Stimulated activated CD4-positive, alpha-beta T cell treated with anti-CD3 and anti-CD28 coated beads, Interleukin-12 subunit alpha, Interleukin-12 subunit beta, amount 100 ng/mL, for 24 hours (primary cell): Measurements from ENCODE around the gene ZBTB16.

Experiments used
- DNase-seq, 2 experiments: peaks; one replicate each; pipeline ENCODE4 v3.0.0-alpha.2; 2020; ENCODE audit warnings: low read depth in 2 of 2

ZBTB16 gene, protein sequence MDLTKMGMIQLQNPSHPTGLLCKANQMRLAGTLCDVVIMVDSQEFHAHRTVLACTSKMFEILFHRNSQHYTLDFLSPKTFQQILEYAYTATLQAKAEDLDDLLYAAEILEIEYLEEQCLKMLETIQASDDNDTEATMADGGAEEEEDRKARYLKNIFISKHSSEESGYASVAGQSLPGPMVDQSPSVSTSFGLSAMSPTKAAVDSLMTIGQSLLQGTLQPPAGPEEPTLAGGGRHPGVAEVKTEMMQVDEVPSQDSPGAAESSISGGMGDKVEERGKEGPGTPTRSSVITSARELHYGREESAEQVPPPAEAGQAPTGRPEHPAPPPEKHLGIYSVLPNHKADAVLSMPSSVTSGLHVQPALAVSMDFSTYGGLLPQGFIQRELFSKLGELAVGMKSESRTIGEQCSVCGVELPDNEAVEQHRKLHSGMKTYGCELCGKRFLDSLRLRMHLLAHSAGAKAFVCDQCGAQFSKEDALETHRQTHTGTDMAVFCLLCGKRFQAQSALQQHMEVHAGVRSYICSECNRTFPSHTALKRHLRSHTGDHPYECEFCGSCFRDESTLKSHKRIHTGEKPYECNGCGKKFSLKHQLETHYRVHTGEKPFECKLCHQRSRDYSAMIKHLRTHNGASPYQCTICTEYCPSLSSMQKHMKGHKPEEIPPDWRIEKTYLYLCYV

DNA sequence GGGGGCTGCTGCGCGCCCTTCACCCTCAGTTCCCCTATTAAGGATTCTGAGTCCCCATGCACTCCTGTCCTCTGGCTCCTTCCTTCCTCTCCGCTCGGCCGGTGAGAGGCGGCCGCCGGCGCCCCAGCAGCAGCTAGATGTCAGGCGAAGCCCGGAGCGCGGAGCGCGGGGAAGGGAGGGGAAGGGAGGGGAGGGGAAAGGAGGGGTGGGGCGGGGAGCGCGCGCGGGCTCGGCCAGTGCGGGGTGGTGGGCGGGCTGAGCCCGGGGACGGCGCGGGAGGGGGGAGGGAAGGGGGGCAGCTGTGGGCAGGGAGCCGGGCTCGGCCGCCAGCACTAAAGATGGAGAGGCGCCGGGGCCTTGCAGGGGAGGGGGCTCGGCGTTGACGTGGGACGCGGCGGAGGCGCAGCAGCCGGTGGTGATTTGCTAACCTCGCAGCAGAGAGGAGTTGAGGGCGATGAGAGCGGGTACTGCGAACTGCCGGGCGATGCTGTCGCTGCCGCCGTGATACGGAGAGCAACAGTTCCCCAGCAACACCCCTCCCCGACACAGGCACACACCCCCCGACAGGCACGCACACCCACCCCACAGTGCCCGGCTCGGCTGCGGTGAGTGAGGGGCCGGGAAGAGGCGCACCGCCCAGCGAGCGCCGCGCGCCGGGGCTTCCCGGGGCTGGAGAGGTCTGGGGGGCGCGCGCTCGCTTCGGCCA lies at the start of gene ZBTB16:
Gene ZBTB16, plus strand, starts transcription at position 434 of the 706 bp plus-strand sequence. CDS start 3,590 bp downstream, outside the sequence.
- peak in 1 of 2 experiments; percentile 22 for DNase-seq

DNA sequence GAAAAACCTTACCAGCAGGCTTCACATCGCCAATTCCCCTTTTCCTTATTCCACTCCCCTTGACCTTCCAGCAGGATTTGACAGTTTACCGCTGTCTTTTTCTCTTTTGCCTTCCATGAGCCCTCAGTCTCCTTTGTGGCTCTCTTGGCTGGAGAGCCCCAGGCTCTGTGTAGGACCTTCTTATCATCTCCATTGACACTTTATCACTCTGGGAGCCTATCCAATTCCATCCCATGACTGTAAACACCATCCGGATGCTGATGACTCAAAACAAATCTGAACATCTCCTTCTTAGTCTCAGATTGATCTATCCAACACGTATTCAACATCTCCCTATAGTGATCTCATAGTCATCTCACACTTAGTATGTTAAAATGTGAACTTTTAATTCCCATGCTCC lies 48.6 kb upstream of the ZBTB16 start:
- DNase-seq, result no peak

DNA sequence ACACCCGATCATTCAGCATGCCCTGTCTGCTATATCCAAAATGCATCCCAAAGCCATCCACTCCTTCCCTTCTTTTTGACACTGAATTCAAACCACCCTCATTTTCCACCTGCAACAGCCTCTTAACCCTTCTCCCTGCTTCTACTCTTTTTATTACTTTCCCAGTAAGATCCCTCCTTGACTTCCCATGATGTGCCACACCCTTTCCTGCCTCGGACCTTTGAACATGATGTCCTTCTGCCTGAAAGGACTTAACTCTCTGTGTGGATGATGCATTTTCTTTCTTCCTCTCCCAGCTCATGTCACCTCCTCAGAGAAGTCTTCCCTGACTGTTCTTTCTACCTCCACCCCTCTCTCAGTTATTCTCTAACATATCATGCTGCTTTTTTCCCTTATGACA lies 48.1 kb upstream of the ZBTB16 start:
- DNase-seq, result no peak

DNA sequence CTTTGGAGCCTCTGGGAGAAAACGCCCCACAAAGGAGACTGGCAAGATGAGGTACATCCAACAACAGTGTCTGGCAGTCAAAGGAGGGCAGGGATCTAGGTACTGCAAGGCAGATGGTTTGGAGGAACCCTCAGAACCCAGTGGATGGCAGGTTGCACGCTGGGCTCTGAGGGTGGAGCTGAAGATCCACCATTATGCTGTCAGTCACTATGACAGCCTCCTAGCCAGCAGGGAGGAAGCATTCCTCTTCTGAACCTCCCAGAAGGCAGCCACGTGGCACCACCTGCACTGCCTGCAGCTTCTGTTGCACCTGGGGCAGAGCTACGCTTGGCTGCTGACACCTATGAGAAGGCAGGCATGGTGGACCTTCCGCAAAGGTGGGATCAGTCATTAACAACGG lies 44.4 kb upstream of the ZBTB16 start:
- no peak for DNase-seq

DNA sequence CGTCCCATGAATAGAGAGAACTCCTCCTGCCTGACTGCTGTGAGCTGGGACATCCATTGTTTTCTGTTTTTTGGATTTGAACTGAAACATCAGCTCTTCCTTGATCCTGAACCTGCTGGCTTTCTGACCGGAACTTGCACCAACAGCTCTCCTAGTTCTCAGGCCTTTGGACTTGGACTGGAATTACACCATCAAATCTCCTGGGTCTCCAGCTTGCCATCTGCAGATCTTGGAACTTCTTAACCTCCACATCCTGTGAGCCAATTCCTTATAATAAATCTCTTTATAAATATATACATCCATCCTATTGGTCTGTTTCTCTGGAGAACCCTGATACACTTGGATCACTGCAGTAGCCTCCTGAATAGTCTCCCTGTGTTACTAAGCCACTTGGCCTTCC lies 42.5 kb upstream of the ZBTB16 start:
- no peak for DNase-seq

DNA sequence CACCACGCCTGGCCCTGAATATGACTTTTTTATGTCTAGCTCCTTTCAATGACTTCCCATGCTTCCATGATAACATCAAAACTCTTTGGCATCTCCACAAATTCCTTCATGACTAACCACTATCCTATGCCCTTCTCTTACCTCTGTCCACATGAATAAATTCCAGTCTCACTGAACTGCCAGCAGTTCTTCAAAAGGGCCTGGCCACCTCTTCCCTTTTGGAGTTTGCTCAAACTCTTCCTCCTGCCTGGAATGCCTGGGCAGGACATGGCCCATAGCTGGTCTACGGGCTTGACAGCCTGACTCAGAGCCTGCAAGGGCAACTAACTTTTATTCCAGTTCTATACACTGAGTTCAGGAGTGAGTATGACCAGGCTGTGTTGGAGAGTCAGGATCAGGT lies 41.8 kb upstream of the ZBTB16 start:
- DNase-seq, result no peak

DNA sequence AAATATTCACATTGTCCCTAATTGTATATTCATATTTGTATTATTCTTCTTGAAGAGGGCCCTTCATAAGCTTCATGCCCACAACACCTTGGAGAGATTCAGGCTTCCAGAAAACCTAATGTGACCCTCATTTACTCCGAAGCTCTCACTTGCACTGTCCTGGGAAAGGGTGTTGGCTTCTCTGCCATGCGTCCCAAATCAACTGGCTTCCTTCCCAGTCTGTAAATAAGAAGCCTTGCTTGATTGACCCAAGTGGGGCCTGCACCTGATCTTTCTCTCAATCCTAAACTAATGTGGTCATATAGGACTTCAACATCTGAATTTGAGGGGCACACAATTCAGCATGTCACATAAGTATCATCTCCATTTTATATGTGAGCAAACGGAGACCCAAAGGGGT lies 40.5 kb upstream of the ZBTB16 start:
- no peak for DNase-seq

DNA sequence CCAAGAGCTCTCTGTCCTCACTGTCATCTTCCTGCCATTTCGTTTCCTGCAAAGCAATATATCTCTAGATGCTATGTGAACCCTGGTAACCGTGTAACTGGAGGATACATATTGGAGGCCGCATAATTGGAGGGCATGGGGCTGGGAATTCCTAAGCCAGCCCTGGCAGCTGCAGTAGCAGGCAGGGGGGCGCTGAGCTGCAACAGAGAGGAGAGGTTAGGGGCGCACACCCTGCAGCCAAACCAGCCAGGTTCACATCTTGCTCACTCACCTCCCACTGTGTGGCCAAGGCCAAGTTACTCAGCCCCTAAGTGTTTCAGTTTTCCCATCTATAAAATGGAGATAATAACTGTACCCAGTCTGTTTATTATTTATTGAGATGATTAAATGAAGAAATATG lies 39.9 kb upstream of the ZBTB16 start:
- DNase-seq, result no peak

DNA sequence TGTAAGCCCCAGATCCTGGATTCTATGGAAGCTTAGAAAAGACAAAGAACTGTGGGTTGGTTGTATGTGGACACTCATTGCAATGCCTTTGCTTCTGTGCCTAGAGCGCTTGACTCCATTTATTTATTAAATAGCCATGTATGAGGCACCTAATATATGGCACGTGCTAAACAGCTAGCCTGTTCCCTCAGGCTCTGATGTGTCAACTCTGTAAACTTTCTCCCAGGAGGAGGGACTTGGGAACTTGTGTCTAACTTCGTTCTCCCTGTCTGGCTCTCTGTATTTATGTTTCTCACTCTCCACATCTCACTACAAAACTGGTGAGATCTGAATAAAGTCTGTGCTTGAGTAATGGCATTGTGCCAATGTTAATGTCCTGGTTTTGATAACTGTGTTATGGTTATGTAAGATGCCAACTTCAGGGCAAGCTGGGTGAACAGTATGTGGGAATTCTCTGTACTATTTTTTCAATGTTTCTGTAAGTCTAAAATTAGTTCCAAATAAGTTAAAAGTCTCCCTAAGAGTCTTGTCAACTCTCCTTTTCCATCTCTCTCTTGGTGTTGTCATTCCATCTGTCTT lies 34.1 kb upstream of the ZBTB16 start:
- DNase-seq, result no peak

DNA sequence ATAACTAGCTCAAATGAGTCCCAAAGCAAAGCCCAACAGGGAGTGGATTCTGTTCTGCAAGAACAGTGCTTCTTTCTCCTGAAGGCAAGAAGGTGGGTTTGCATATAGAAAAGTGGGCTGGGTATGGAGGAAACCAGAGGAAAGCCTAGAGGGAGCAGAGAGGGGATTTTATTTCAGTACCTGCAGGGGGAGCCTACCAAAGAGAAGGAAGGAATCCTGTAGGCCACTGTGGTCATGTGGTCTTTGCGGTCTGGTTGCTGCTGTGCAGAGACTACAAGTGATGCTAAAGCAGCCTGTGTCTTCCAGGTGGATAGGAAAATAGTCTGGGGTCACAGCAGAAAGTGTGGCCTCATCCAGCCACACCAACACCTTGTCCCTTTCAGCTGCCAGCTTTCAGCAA lies 33.2 kb upstream of the ZBTB16 start:
- no peak for DNase-seq

DNA sequence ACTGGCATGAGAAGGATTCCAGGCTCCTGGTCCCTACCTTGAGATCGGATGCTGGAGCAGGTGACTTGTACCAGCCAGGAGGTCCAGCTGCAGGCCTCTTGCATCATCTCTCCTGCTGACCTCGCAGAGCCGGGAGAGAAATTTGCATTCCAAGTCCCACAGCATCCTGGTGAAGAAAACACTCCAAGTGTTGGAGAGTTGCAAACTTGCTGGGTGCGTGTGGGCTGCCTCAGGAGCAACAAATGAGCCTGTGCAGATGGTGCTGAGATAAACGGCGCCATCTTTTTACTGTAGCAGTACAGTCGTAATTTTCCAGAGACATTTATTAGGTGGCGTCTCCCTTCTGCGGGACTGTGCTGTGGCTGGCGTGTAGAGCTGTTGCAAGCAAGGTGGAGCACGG lies 32.1 kb upstream of the ZBTB16 start:
- DNase-seq, result no peak

DNA sequence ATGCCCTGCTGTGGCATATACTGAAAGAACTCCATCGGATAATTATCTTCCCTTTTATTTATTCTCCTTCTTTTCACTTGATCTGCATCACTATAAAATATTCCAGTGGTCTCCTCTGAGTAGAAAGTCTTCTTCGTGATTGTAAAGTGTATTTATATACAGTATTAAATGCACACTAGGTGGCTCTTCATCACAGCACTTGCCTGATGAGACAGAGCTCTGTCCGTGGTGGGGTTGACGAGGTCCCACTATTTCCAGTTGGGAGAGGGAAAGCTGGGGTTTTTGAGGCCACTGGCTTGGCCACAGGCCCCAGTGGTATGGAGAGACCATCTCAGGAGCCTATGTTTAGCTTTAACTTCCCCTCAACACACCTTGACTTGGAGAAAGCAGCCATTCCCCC lies 31.6 kb upstream of the ZBTB16 start:
- no peak for DNase-seq

DNA sequence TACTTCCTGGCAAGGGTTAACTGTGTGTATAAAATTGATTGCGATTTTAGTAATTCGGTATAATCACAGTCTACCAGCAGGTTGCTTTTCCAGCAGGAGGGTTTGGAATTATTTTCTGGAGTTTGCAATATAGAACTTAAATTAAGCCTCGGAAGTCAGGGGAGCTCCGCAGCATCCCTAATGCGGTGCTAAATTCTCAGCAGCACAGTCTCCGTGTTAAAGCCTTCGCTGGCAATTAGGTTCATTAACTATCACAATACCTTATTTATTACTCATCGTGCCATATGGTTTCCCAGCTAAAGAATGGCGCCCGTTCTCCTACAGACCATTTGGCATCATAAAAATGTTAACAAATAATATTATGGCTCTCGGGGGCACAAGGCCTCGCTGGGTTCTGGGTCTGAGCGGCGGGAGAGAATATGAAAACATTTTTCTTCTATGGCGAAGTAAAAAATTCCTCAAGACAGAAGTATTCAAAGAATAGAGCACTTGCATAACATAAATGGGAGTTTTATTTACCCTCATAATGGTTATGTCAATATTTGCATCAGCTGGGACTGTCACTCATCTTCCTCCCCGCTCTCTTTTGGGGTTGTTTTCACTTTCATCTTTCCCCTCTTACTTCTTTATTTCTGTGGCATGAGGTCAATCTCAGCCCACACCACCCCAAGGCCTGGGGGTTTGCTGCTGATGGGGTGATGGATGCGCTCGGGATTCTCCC lies 28.1 kb upstream of the ZBTB16 start:
- no peak for DNase-seq

DNA sequence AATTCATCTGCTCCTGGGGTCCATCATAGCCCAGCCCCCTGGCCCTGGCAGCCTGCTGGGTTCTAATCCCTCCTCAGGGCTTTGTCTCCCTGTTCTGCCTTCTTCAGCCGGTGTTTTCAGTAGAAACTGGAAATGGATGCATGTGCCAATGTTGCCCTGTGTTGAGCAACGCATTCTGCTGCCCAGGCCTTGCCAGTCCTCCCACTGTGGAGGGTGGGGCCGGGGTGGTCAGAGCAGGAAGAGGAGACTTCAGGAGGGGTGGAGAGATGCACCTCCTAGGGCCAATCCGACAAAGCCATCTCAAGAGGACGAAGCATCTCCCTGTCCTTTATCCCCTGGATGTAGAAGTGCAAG lies 27.6 kb upstream of the ZBTB16 start:
- DNase-seq, result no peak

DNA sequence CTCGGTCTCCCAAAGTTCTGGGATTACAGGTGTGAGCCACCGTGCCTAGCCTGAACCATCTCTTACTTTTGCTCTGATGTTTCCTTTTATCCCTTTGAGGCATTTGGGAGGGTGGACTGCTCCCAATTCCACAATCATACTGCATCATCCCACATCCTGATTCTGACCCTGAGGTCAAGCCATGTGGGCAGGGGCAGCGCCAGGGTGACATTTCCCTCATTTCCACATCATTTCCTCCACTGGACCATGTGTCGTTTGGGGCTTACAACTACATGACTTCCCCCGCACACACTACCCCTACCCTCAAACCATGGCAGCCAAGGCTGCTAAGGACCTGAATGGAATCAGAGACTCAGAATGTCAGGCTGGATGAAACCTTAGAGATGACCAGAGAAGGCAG lies 26.4 kb upstream of the ZBTB16 start:
- DNase-seq, result no peak

DNA sequence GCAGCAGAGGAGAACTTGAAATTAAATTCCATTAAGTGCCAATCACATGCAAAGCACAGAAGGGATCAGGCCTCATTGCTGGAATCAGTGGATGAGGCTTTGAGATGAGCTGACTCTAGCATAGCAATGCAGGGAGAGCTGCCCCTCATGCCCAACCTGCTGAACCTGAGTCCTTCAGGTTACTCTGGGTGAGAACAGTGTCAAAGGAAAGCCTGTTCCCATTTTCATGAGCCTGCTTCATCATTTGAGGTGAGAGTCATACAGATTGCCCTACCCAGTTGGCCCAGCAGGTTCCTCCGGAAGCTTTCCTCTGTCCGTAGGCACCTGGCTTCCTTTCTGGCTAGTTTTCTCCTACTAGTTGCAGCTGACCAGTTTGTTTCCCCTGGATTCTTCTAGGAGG lies 25.9 kb upstream of the ZBTB16 start:
- DNase-seq, result no peak

DNA sequence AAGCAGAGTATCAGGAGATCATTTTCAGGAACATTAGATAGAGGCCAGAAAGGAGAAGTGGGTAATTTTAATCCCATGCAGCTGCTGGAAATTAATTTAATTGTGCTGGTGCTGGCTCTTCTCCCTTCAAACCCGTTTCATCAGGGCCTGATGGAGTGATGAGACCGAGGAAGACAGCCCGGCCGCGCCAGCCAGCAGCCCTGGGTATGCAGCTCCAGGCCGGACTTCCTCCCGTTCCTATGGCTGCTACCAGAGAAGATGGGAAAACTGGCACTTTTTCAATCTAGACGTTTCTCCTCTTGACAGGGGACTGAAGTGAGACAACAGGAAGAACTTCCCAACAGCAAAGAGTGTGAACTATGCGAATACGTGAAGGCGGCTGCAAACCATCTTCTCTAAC lies 24.6 kb upstream of the ZBTB16 start:
- DNase-seq, result no peak

DNA sequence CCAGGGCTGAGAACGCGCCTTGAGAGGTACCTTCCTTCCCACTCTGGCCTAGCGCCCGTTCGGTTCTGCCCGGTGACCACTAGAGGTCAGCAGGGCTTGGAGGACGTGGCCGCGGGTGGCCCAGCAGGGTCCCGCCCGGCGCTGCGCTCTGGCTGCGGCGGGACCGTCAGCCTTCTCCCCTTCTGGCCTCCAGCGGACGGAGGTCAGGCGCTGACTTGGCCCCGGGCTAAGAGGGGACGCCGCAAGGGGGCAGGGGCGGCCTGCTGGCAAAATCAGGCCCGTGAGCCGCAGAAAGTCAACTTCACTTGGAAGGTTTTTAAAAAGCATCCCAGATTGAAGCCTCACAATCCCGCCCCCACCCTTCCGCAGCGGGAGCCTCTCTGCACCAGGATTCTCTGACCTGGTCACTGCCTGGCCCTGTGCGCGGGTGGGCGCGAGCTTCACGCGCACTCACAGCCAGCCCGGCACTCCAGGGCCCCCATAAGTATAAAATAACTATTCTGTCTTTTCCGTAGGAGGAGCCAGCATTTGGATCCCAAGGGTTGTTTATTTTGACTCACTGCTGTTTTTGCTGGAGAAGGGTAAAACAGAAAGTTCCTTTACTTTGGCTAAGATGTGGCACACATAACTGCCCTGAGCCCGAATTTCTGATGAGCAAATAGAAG lies 23.2 kb upstream of the ZBTB16 start:
- peak in 1 of 2 experiments; percentile 46 for DNase-seq

DNA sequence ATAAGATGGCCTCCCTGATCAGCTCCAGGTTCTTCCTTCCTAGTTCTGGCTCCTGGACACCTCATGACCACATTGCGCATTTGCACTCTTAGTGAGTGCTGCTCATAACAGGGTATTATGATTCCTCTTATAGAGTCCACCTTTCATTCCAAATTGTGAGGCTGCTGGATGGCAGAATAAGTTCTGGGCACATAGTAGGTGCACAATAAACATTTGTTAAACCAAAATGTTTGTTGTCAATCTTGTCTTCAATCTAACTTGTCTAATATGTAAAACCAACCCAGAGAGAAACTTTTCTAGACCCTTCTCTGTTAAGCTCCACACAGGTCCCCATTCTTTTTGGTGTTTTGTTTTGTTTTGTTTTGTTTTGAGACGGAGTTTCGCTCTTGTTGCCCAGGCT lies 22.6 kb upstream of the ZBTB16 start:
- DNase-seq, result no peak

DNA sequence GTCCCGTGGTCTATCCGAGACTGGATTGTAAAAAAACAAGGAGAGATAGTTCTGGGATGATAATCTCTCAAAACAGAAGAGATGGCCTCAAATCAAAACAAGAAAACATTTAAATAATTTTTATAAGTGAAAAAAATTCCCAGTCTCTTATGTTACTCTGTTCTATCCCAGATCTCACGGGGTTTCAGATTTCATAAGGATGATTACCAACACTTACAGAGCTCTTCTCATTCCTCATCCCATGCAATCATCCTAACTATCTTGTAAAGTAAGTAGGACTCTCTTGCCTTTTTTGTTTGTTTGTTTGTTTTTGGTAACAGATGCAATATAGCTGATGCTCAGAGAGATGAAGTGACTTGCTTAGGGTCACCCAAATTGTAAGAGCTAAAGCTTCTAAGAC lies 20.0 kb upstream of the ZBTB16 start:
- DNase-seq, result no peak

DNA sequence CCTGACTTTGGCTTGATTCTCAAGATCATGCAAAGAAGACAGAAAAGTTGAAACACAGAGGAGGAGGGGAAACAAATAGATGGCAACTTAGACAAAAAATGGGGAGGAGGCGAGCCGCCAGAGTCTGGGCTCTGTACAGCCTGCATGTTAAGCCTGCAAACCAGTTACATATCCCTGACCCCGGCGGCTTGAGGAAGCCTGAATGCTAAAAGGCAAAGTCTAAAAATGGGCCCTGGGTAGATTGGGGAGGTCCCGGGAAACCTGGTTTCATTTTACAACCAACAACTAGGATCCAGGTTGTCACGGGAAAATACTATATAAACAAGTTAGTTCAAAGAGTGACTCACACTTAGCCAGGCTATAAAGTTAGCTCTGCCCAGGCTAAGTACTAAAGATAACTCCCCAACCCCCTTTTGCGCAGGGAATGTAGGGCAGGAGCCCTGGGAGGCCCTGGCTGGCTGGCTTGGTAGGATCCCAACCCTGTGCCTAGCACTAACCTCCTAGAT lies 18.8 kb upstream of the ZBTB16 start:
- DNase-seq, result no peak
